GM18517 (cell line): ENCODE measurements around the gene PDGFC.

Source experiments
- ATAC-seq: cut with Tn5 transposase; IDR thresholded peaks from one replicate; pipeline ENCODE4 v1.9.1; 2021; ENCODE audit warnings: mild to moderate bottlenecking, moderate library complexity; ENCODE audit not compliant: unreplicated experiment

Gene PDGFC

GRCh38 chr4:156975686-156976085 is 4.1 kb upstream of the PDGFC start:
- no peak for ATAC-seq

- ATAC-seq: no peak
Measured at GRCh38 chr4:156974264-156974663, 2.7 kb upstream of the PDGFC start.

- no peak for ATAC-seq
Measured at GRCh38 chr4:156972379-156973015, 898 bp upstream of the PDGFC start.

GRCh38 chr4:156971165-156971675 is 379 bp downstream of the PDGFC start:
- no peak for ATAC-seq

GRCh38 chr4:156970501-156971164 is 966 bp downstream of the PDGFC start:
- no peak for ATAC-seq

- ATAC-seq: no peak
Measured at GRCh38 chr4:156969911-156970310, 1.7 kb downstream of the PDGFC start.

GRCh38 chr4:156969101-156969500 is 2.5 kb downstream of the PDGFC start:
- no peak for ATAC-seq

- peak; percentile 89 for ATAC-seq
Measured at GRCh38 chr4:156968479-156968984, 3.1 kb downstream of the PDGFC start.

- ATAC-seq: no peak
Measured at GRCh38 chr4:156966836-156967235, 4.8 kb downstream of the PDGFC start.

- no peak for ATAC-seq
Measured at GRCh38 chr4:156963419-156963818, 8.2 kb downstream of the PDGFC start.

- no peak for ATAC-seq
Measured at GRCh38 chr4:156962528-156962974, 9.0 kb downstream of the PDGFC start.

- no peak for ATAC-seq
Measured at GRCh38 chr4:156962058-156962358, 9.6 kb downstream of the PDGFC start.

- no peak for ATAC-seq
Measured at GRCh38 chr4:156961196-156962057, 10.2 kb downstream of the PDGFC start.

GRCh38 chr4:156959298-156959702 is 12.3 kb downstream of the PDGFC start:
- ATAC-seq: no peak

- ATAC-seq: no peak
Measured at GRCh38 chr4:156958276-156959074, 13.1 kb downstream of the PDGFC start.

GRCh38 chr4:156957556-156957955 is 14.0 kb downstream of the PDGFC start:
- ATAC-seq: no peak

- ATAC-seq: no peak
Measured at GRCh38 chr4:156956826-156957368, 14.7 kb downstream of the PDGFC start.

GRCh38 chr4:156956359-156956758 is 15.2 kb downstream of the PDGFC start:
- ATAC-seq: no peak

- no peak for ATAC-seq
Measured at GRCh38 chr4:156954587-156954986, 17.0 kb downstream of the PDGFC start.

- ATAC-seq: no peak
Measured at GRCh38 chr4:156953951-156954350, 17.6 kb downstream of the PDGFC start.
